ENCODE results near the gene ZYG11A.
A peak's percentile ranks its signal among the peaks of the same experiment; 100 is the strongest.
"Not testable (repeated sequence)": the region's sequence is repeated elsewhere in the genome, so short reads cannot be mapped to it uniquely, and the experiment has no call there.

Gene ZYG11A

DNA sequence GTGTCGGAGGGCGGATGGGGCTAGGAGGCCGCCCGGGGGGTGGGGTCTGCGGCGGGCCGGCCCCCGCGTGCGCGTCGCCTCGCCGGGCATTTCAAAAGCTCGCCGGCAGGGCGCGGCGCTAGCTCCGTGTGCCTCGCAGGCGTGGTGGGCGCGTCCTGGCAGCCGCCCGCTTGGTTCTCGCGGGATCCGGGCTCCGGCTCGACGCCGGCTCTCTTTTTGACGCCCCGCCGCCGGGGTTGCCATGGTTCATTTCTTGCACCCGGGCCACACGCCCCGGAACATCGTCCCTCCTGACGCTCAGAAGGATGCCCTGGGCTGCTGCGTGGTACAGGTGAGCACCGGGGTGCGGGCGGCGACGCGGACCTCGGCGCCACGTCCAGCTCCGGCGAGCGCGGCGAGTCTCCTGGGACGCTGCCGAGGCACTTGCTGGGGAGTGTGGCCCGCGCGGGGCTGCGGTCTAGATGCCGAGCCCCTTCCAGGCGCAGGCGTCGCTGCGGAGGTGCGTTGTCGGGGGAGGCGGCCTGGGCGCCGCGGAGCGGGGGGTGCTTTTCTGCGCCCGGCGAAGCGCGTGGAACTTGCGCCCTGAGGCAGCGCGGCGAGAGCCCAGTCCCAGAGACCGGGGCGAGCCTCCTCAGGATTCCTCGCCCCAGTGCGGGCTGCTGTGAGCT lies at the start of gene ZYG11A:
TSS of gene ZYG11A (plus strand) at position 118 of the 668 bp plus-strand sequence. CDS start at position 242, 124 bp downstream.
- peak; percentile 23 for DNase-seq (ENCODE audit: extremely low read depth, low read depth)
- TF ChIP-seq, protein P1, sequence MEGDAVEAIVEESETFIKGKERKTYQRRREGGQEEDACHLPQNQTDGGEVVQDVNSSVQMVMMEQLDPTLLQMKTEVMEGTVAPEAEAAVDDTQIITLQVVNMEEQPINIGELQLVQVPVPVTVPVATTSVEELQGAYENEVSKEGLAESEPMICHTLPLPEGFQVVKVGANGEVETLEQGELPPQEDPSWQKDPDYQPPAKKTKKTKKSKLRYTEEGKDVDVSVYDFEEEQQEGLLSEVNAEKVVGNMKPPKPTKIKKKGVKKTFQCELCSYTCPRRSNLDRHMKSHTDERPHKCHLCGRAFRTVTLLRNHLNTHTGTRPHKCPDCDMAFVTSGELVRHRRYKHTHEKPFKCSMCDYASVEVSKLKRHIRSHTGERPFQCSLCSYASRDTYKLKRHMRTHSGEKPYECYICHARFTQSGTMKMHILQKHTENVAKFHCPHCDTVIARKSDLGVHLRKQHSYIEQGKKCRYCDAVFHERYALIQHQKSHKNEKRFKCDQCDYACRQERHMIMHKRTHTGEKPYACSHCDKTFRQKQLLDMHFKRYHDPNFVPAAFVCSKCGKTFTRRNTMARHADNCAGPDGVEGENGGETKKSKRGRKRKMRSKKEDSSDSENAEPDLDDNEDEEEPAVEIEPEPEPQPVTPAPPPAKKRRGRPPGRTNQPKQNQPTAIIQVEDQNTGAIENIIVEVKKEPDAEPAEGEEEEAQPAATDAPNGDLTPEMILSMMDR (IDR thresholded peaks at IDR 0.05; ENCODE audit: low read depth, low read length), result peak; percentile 6; the same call in 1 of the 2 replicates

DNA sequence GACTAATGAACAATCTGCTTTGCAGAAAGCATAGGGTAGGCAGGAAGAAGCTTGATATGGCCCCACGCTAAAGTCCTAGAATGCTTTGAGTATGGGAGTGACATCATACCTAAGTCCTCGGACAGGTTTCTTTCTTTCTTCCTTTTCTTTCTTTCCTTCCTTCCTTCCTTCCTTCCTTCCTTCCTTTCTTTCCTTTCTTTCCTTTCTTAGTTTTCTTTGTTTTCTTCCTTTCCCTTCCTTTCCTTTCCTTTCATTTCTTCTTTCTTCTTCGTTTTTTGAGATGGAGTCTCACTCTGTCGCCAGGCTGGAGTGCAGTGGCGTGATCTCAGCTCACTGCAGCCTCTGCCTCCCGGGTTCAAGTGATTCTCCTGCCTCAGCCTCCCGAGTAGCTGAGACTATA lies 48.8 kb upstream of the ZYG11A start:
- DNase-seq (ENCODE audit: extremely low read depth, low read depth), result not testable (repeated sequence)

DNA sequence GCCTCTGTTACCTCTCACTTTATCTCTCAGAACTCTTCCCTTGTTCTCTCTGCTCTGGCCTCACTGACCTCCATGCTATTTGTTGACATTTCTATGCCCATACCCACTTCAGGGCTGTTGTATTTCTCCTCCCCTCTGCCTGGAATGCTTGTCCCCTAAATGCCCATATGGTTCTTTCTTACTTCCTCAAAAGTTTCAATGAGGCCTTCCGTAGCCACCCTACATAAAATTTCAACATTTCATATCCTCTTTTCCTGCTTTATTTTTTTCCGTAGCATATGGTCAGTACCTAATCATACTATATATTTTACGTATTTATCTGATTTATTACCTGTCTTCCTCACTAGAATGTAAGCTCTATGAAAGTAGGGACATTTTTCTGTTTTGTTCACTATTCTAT lies 47.1 kb upstream of the ZYG11A start:
- DNase-seq (ENCODE audit: extremely low read depth, low read depth), result no peak
- TF ChIP-seq, protein P1 (IDR thresholded peaks at IDR 0.05; ENCODE audit: low read depth, low read length), result no peak

DNA sequence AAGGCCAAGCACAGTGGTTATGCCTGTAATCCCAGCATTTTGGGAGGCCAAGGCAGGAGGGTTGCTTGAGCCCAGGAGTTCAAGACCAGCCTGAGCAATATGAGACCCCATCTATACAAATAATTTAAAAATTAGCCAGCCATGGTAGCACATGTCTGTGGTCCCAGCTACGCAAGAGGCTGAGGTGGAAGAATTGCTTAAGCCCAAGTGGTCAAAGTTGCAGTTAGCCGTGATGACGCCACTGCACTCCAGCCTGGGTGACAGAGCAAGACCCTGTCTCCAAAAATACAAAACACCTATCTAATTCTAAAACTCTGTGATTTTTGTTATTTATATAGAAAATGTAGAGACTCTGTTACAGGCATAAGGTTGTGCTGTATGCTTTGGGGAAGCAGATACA lies 44.2 kb upstream of the ZYG11A start:
- TF ChIP-seq, protein P1 (IDR thresholded peaks at IDR 0.05; ENCODE audit: low read depth, low read length), result no peak
- DNase-seq (ENCODE audit: extremely low read depth, low read depth), result no peak

DNA sequence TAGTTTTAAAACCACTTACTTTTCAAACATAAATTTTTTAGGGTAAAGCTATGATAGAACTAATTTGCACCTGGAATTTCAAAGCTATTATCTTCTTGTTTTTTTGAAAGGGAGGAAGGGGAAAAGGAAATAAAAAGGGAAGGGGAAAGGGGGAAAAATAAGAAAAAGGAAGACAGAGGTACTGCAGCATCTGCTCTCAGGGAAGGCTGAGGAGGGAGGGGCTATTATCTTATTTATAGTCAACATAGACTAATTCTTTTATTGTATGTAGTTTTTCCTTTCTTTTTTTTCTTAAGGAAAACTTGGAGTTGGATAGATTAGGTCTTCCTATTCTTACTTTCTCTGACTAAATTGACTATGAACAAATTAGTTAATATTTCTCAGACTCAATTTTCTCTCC lies 41.5 kb upstream of the ZYG11A start:
- no peak for DNase-seq (ENCODE audit: extremely low read depth, low read depth)
- TF ChIP-seq, protein P1 (IDR thresholded peaks at IDR 0.05; ENCODE audit: low read depth, low read length), result no peak

DNA sequence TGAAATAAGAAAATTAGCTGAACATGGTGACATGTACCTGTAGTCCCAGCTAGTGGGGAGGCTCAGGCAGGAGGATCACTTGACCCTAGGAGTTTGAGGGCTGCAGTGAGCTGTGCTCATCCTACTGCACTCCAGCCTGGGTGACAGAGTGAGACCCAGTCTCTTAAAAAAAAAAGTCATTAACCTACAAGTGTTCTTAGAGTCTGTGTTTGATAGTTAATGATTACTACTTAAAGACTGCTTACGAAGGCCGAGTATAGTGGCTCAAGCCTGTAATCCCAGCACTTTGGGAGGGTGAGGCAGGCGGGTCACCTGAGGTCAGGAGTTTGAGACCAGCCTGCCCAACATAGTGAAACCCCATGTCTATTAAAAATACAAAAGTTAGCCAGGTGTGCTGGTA lies 38.5 kb upstream of the ZYG11A start:
- not testable (repeated sequence) for DNase-seq (ENCODE audit: extremely low read depth, low read depth)

DNA sequence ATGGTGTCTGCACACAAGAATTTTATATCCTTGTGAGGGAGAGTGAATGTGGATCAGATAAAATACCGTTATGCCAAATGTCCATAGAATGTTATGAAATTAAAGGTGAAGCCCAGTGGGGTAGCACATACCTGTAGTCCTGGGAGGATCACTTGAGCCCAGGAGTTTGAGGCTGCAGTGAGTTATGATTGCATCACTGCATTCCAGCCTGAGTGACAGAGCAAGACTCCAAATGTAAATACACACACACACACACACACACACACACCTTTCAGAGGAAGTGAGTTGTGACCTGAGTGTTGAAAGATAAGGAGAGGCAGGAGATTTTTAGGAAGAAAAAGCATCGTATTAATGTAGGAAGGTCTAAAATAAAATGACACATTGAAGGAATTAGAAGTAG lies 28.1 kb upstream of the ZYG11A start:
- TF ChIP-seq, protein P1 (IDR thresholded peaks at IDR 0.05; ENCODE audit: low read depth, low read length), result no peak
- no peak for DNase-seq (ENCODE audit: extremely low read depth, low read depth)

DNA sequence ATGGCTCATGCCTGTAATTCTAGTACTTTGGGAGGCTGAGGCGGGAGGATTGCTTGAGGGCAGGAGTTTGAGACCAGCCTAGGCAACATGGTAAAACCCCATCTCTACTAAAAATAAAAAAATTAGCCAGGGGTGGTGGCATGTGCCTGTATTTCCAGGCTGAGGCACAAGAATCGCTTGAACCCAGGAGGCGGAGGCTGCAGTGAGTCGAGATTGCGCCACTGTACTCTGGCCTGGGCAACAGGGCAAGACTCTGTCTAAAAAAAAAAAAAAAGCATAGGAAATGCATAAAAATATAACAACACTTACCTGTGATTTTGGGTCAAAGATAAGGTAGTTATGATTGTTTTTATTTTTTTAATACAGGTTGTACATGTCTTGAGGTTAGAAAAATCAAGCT lies 21.7 kb upstream of the ZYG11A start:
- not testable (repeated sequence) for DNase-seq (ENCODE audit: extremely low read depth, low read depth)

DNA sequence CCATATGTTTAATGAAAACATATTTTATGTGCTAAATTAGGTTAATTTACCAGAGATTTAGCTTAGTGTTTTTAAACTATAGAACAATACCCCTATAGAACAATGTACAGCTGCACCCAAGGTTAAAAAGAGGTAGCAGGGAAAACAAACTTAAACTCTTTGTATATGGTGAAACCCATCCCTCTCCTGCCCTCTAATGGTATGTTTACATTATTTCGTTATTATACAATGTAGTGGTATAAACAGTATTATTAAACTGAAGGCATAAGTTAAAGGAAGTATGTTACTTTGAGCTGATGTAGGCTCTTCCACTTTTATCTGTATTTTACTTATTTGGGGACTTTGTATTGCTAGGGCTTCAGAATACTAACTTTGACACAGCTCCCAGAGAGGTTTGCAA lies 16.7 kb upstream of the ZYG11A start:
- TF ChIP-seq, protein P1 (IDR thresholded peaks at IDR 0.05; ENCODE audit: low read depth, low read length), result no peak
- no peak for DNase-seq (ENCODE audit: extremely low read depth, low read depth)

Measured in AG09319 (cell line).